Glutamatergic neuron (in vitro differentiated cells): ENCODE measurements around the gene TCF3. TPM values are rescaled to one million over a fixed set of nuclear protein-coding genes. Genes with fewer than 3 reads are reported as not detected.

ENCODE experiments used
- DNase-seq: peaks from one replicate; pipeline ENCODE4 v3.0.0; 2022
- H3K27ac Mint-ChIP-seq: one replicate; pipeline ENCODE4 v1.8.0; 2020; ENCODE audit warnings: mild to moderate bottlenecking, mixed read lengths, inconsistent platforms; ENCODE audit not compliant: unreplicated experiment
- H3K27me3 Mint-ChIP-seq: one replicate; pipeline ENCODE4 v1.8.0; 2020; ENCODE audit warnings: mild to moderate bottlenecking, moderate library complexity, mixed read lengths, inconsistent platforms; ENCODE audit not compliant: unreplicated experiment
- H3K36me3 Mint-ChIP-seq: one replicate; pipeline ENCODE4 v1.8.0; 2020; ENCODE audit warnings: mild to moderate bottlenecking, mixed read lengths, inconsistent platforms; ENCODE audit not compliant: unreplicated experiment
- H3K4me1 Mint-ChIP-seq: one replicate; pipeline ENCODE4 v1.8.0; 2020; ENCODE audit warnings: mild to moderate bottlenecking, low read depth, mixed read lengths, inconsistent platforms; ENCODE audit not compliant: unreplicated experiment
- H3K4me3 Mint-ChIP-seq: one replicate; pipeline ENCODE4 v1.8.0; 2020; ENCODE audit warnings: mild to moderate bottlenecking, mixed read lengths, inconsistent platforms; ENCODE audit not compliant: unreplicated experiment
- H3K9me3 Mint-ChIP-seq: one replicate; pipeline ENCODE4 v1.8.0; 2020; ENCODE audit warnings: mild to moderate bottlenecking, moderate library complexity, mixed read lengths, inconsistent platforms; ENCODE audit not compliant: unreplicated experiment
- CTCF ChIP-seq: fragments of 200-600 bp; sonication (generic); IDR thresholded peaks from one replicate; pipeline ENCODE4 v1.5.0; 2021; ENCODE audit not compliant: partially characterized antibody, unreplicated experiment
- total RNA-seq: library from RNA; stranded (reverse); fragmentation: NEBNext Ultra II Directional; extraction: Animal tissue kit (Norgen Biotek cat#: 25700); gene quantifications from one replicate; pipeline ENCODE4 v1.2.1, GENCODE V29; 2021; ENCODE audit not compliant: unreplicated experiment

The TCF3 gene
- total RNA-seq, 1 donor from 2014 or later = 249 TPM

- TF ChIP-seq CTCF = no peak
- Mint-ChIP-seq H3K4me1 (peaks cover 5% of the 10 kb centered on the region), H3K4me3 (peak within 1 kb of the TSS; percentile 99), H3K9me3 (peaks cover 9% of the 10 kb centered on the region), H3K27ac (peak within 1 kb of the TSS; percentile 98), H3K36me3 (no peaks in the 10 kb centered on the region), H3K27me3 (peaks cover 8% of the 10 kb centered on the region)
- peak; percentile 92 for DNase-seq
These were observed 46.9 kb downstream of the TCF3 start, which contains the start of gene UQCR11 for GRCh38 chr19:1605236-1606137. UQCR11 (minus strand) TSS chr19:1605462; CDS start chr19:1605409, 53 bp downstream.

DNA sequence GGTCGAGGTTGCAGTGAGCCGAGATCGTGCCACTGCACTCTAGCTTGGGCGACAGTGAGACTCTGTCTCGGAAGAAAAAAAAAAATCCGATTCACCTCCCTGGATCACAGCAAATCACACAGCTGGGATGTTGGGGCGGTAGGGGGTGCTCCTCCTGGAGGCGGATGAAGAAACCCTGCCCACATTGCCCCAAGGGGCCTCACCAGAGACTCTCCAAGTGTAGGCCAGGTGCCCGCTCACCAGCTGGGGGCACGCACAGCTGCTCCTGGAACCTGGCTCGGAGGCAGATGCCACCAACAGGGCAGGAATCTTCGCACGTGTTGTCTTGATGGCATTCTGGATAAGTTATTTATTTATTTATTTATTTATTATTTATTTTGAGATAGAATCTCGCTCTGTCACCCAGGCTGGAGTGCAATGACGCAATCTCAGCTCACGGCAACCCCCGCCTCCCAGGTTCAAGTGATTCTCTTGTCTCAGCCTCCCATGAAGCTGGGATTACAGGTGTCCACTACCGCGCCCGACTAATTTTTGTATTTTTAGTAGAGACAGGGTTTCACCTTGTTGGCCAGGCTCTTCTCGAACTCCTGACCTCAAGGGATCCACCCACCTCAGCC lies 50.2 kb downstream of the TCF3 start:
- Mint-ChIP-seq H3K4me1 (peaks cover 5% of the 10 kb centered on the region), H3K27me3 (no peaks in the 10 kb centered on the region), H3K36me3 (no peaks in the 10 kb centered on the region), H3K4me3 (no peak overlapping the region), H3K9me3 (peaks cover 5% of the 10 kb centered on the region), H3K27ac (no peak overlapping the region)
- no peak for DNase-seq
- TF ChIP-seq CTCF = peak; percentile 16

DNA sequence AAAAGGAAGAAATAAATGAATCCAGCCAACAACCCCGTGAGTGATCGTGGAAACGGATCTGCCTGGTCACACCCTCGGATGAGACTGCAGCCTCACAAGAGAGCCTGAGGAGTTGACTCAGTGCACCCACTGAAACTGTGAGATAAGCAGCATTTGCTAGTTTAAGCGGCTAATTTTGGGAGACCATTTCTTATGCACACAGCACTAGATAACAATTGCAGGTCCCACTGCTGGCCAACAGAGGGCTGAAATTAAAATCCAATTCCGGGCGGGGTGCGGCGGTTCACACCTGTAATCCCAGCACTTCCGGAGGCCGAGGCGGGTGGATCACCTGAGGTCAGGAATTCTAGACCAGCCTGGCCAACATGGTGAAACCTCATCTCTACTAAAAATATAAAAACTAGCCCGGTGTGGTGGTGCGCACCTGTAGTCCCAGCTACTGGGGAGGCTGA lies 50.8 kb downstream of the TCF3 start:
- Mint-ChIP-seq H3K27me3 (no peaks in the 10 kb centered on the region), H3K27ac (no peak overlapping the region), H3K36me3 (no peaks in the 10 kb centered on the region), H3K9me3 (peaks cover 4% of the 10 kb centered on the region), H3K4me3 (no peak overlapping the region), H3K4me1 (peaks cover 5% of the 10 kb centered on the region)
- TF ChIP-seq CTCF = peak; percentile 49
- no peak for DNase-seq

DNA sequence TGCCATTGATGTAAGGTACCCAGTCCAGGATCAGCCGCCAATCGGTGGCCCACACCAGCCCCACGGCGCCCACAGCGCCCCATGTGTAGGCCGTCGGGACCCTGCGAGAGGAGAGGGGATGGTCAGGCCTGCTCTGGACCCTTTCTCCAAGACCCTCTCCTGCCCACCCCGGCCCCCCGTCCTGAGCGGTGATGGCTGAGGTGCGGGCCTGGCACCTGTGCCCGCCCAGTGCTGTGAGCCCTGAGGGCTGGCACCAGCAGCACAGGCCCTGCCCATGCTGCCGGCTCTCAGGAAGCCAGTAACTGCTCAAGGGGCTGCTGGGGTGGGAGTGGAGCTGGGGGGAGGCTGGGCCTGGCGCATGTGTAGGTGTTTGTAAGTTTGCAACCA lies 53.0 kb downstream of the TCF3 start:
- Mint-ChIP-seq H3K27me3 (no peaks in the 10 kb centered on the region), H3K27ac (no peak overlapping the region), H3K4me3 (no peak overlapping the region), H3K9me3 (no peaks in the 10 kb centered on the region), H3K36me3 (no peaks in the 10 kb centered on the region), H3K4me1 (peaks cover 2% of the 10 kb centered on the region)
- no peak for TF ChIP-seq CTCF
- DNase-seq = no peak
